Measurements from ENCODE around the gene ACER3. TPM values are rescaled to one million over a fixed set of nuclear protein-coding genes. Genes with fewer than 3 reads are reported as not detected.
A peak's percentile ranks its signal among the peaks of the same experiment; 100 is the strongest.

ACER3 gene
- total and polyA plus RNA-seq, 11 donors: 3.2 to 17.0 (median 9.8) TPM

DNA sequence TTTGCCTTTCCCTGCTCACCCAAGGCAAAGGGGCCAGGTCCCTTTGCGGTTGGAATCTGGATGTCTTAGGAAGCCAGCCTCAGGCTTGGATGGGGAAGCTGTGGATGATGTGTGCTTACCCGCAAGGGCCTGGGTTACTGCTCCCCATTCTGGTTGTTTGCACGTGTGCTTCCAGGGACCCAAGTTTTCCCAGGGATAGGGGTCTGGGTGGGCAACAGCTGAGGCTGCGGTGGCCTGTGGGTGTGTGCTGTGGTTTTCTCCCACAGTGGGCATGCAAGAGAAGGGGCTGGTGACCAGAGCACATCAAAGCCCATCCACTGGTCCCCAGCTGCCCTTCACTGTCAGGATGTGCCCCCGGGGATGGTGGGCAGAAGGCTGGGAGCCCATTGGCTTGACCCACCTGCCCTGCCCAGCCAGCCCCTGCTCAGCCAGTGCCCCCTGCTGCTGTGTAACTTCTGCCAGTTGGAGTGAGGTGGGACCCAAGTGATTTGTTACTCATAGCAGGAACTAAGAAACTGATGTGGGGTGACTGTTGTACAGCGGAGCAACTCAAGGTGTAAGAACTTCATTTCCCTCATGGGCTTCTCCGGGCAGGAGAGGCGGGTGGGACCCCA lies 209.4 kb downstream of the ACER3 start:
- H3K27me3 ChIP-seq: no peaks in the 10 kb centered on the region
- DNase-seq (peak in 1 of 5 donors; percentile 14), ATAC-seq (no peak)
- TF ChIP-seq POLR2A (IDR thresholded peaks at IDR 0.05): no peak
- TF ChIP-seq, protein P1, sequence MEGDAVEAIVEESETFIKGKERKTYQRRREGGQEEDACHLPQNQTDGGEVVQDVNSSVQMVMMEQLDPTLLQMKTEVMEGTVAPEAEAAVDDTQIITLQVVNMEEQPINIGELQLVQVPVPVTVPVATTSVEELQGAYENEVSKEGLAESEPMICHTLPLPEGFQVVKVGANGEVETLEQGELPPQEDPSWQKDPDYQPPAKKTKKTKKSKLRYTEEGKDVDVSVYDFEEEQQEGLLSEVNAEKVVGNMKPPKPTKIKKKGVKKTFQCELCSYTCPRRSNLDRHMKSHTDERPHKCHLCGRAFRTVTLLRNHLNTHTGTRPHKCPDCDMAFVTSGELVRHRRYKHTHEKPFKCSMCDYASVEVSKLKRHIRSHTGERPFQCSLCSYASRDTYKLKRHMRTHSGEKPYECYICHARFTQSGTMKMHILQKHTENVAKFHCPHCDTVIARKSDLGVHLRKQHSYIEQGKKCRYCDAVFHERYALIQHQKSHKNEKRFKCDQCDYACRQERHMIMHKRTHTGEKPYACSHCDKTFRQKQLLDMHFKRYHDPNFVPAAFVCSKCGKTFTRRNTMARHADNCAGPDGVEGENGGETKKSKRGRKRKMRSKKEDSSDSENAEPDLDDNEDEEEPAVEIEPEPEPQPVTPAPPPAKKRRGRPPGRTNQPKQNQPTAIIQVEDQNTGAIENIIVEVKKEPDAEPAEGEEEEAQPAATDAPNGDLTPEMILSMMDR (IDR thresholded peaks at IDR 0.05): no peak
- intact Hi-C loops (cut with DNase I): no loop called here
- no peak overlapping the region for H3K27ac ChIP-seq
- H3K36me3 ChIP-seq: no peaks in the 10 kb centered on the region
- peaks cover 0 to 46% (median 28%) of the 10 kb centered on the region in 12 donors for H3K4me1 ChIP-seq
- H3K4me3 ChIP-seq: no peak overlapping the region
- H3K9me3 ChIP-seq: no peaks in the 10 kb centered on the region
- 86 to 93% (median 91%) methylated on average over 6 to 8 of the region's 8 CpGs for WGBS, 4 donors

DNA sequence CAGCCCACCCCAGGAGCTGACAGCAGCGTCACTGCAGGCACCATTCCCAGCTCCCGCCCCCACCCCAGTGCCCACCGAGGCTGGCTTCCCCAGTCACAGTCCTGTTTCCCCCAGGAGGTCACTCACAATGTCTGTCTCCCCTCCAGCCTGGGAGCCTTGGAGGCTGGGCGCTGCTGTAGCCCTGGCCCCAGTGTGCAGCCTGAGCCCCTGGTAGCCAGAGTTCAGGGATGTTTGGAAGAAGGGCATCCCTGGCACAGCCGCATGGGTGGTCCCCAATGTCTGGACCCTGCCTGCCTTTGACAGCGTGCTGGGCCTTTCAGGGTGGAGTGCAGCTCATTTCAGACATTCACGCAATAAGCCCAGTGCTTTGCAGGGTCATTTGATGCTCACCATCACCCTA lies 210.4 kb downstream of the ACER3 start:
- H3K27me3 ChIP-seq: no peaks in the 10 kb centered on the region
- H3K4me1 ChIP-seq: peaks cover 0 to 41% (median 23%) of the 10 kb centered on the region in 12 donors
- H3K4me3 ChIP-seq: no peak overlapping the region
- ATAC-seq (no peak), DNase-seq (peak in 2 of 5 donors; percentile 2 to 23)
- no peak overlapping the region for H3K27ac ChIP-seq
- intact Hi-C loops (cut with DNase I): no loop called here
- no peaks in the 10 kb centered on the region for H3K9me3 ChIP-seq
- TF ChIP-seq, protein P1 (IDR thresholded peaks at IDR 0.05): no peak
- TF ChIP-seq POLR2A (IDR thresholded peaks at IDR 0.05): no peak
- H3K36me3 ChIP-seq: no peaks in the 10 kb centered on the region
- 79 to 88% (median 86%) methylated on average over 5 to 7 of the region's 7 CpGs for WGBS, 4 donors

DNA sequence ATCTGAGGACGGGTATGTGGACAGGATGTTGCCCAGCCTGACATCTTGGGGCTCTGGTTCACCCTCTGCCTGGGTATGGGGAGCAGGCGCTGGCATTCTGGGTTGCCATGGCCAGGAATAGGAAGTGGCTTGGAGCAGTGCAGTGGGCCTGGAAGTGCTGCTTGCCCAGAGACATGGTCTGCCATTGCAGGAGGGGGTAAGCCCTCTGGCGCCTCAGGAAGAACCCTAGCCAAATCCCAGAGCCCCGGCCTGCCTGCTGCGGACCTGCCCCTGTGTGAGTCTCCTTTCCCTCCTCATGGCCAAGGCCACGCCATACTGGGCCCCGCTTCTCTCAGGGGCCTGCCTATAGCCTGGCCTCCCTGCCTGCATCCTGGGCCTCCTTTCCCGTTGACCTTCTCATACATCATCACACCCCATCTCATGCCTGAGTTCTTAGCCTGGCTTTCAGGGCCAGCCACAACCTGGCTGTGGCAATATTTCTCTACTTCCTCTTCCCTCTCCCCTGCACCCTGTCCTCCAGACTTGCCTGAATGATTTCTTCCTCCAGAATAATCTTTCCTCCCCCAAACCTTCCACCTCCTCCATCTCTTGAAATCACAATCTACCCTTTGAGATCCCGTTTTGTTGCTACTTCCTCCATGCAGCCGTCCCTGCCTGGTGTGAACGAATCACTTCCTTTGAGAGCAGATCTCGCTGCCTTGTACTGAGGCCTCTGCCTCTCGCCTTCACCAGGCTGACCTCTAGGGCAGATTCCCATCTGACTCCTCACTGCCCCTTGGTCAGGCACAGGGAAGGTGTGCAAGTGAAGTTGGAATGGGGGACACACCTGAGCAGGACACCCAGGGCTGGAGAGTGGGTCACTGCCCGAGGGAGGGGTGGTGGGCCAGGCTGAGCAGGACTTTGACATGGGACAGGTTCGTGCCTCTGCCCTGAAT lies 211.2 kb downstream of the ACER3 start:
- Histone ChIP-seq H3K27me3 (no peaks in the 10 kb centered on the region), H3K9me3 (no peaks in the 10 kb centered on the region), H3K4me1 (peaks cover 0 to 38% (median 21%) of the 10 kb centered on the region in 12 donors), H3K4me3 (no peak overlapping the region), H3K27ac (peak overlapping the region in 9 of 12 donors; percentile 10 to 87 (median 77)), H3K36me3 (no peaks in the 10 kb centered on the region)
- ATAC-seq (no peak), DNase-seq (peak in 2 of 5 donors; percentile 18 to 43)
- 82 to 86% (median 82%) methylated on average over 13 to 15 of the region's 15 CpGs for WGBS, 4 donors
- intact Hi-C loops (cut with DNase I): no loop called here
- TF ChIP-seq, protein P1 (IDR thresholded peaks at IDR 0.05): no peak
- TF ChIP-seq POLR2A (IDR thresholded peaks at IDR 0.05): no peak

DNA sequence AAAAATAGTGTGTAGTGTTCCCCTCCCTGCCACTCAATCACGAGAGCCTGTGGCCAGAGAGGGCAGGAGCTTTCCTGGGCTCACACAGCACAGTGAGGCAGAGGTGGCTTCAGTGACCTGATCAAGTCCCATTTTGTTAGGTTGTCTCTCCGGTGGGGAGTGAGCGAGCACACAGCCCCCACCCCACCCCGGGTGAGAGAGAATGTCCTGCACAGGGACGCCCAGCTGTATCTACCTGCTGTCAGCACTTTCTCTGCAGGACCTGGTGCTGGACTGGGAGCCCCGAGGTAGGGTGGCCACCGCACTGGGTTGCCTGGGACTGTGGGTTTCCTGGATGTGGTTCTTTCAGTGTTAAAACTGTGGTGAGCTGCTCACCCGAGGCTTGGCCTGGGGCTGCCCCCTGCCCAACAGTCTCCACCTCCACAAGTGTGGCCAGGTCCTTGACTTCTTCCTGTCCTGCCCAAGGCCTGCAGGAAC lies 212.2 kb downstream of the ACER3 start:
- no peak for ATAC-seq
- intact Hi-C loops (cut with DNase I): no loop called here
- Histone ChIP-seq H3K4me3 (no peak overlapping the region), H3K27ac (peak overlapping the region; percentile 4 to 87 (median 76)), H3K4me1 (peaks cover 0 to 31% (median 21%) of the 10 kb centered on the region in 12 donors), H3K36me3 (no peaks in the 10 kb centered on the region), H3K27me3 (no peaks in the 10 kb centered on the region), H3K9me3 (no peaks in the 10 kb centered on the region)
- no peak for TF ChIP-seq POLR2A (IDR thresholded peaks at IDR 0.05)
- TF ChIP-seq, protein P1 (IDR thresholded peaks at IDR 0.05): no peak
- DNase-seq: no peak
- 69 to 75% (median 69%) methylated on average over 3 to 8 of the region's 8 CpGs for WGBS, 4 donors

Data from heart left ventricle (tissue), 16 donors.